Aorta (tissue), 5 donors: Measurements from ENCODE around the gene HS6ST3. TPM values are rescaled to one million over a fixed set of nuclear protein-coding genes. Genes with fewer than 3 reads are reported as not detected.

ENCODE experiments used
- ATAC-seq: fragments of 200-7000 bp; cut with Tn5 transposase; one replicate; pipeline ENCODE4 v1.9.1; 2022; ENCODE audit warnings: moderate library complexity; ENCODE audit not compliant: low FRiP score
- DNase-seq, 2 donors: peaks; one replicate each; pipeline ENCODE4 v3.0.0-alpha.2; 2020
- H3K27ac ChIP-seq, 2 donors: one replicate each; pipeline ENCODE4 v1.5.1; 2013; ENCODE audit warnings: low read length in 2 of 2, mild to moderate bottlenecking in 2 of 2, moderate library complexity in 2 of 2, control low read depth in 1 of 2, inconsistent platforms in 1 of 2, low read depth in 1 of 2
- H3K27me3 ChIP-seq, 2 donors: one replicate each; pipeline ENCODE4 v1.6.1; 2013; ENCODE audit warnings: control low read depth in 1 of 2, low read length in 1 of 2, mild to moderate bottlenecking in 1 of 2, moderate library complexity in 1 of 2; ENCODE audit not compliant: insufficient read depth in 2 of 2, control insufficient read depth in 1 of 2
- H3K36me3 ChIP-seq, 2 donors: one replicate each; pipeline ENCODE4 v1.6.1; 2013; ENCODE audit warnings: control low read depth in 1 of 2, low read length in 1 of 2, mild to moderate bottlenecking in 1 of 2; ENCODE audit not compliant: insufficient read depth in 2 of 2, control insufficient read depth in 1 of 2
- H3K4me1 ChIP-seq, 2 donors: one replicate each; pipeline ENCODE4 v1.6.1; 2013; ENCODE audit warnings: low read length in 2 of 2, control low read depth in 1 of 2, mild to moderate bottlenecking in 1 of 2, moderate library complexity in 1 of 2; ENCODE audit not compliant: insufficient read depth in 2 of 2, control insufficient read depth in 1 of 2
- H3K4me3 ChIP-seq, 2 donors: one replicate each; pipeline ENCODE4 v1.5.1; 2013; ENCODE audit warnings: low read length in 2 of 2, control low read depth in 1 of 2, mild to moderate bottlenecking in 1 of 2
- H3K9me3 ChIP-seq: one replicate; pipeline ENCODE4 v1.6.1; 2013; ENCODE audit warnings: mild to moderate bottlenecking, low read length; ENCODE audit not compliant: control insufficient read depth
- WGBS, 2 donors: extraction: QIAGEN DNeasy Blood & Tissue Kit; methylation state at CpG; one replicate each; pipeline ENCODE4 v1.1.7; 2013; 5-methylcytosine and 5-hydroxymethylcytosine counted together
- intact Hi-C, 2 donors: fragments of 100-400 bp; cut with DNase I; formaldehyde crosslinking; loops; one replicate each; pipeline versions ENCODE4 v1.14.2 to v1.15.0; 2022
- polyA plus RNA-seq, 2 donors: library from polyadenylated mRNA; stranded (reverse); fragments of 200-250 nt; gene quantifications; one replicate each; pipeline ENCODE4 v1.2.3, GENCODE V29; 2013
- total RNA-seq, 2 donors: library from RNA; stranded (reverse); fragmentation: NEBNext Ultra II Directional; extraction: Animal tissue kit (Norgen Biotek cat#: 25700); gene quantifications; one replicate each; pipeline ENCODE4 v1.2.1, GENCODE V29; 2021
- donor health status: healthy with polysubstance abuse.
- donor health status: Bipolar disorder and iron deficiency.
- donor health status: DM: no; HTN: no; CAD: no.
- donor health status: DM: no; HTN: no; CAD: no.
- donor health status: DM: yes; HTN: yes; CAD: no.

The HS6ST3 gene
- total and polyA plus RNA-seq, 4 donors: under 0.01 to 4.9 (median 0.34) TPM

GRCh38 chr13:96743296-96744089 lies 653.6 kb downstream of the HS6ST3 start:
- 40 to 52% methylated on average over 3 of the region's 3 CpGs for WGBS, 2 donors
- Histone ChIP-seq H3K36me3 (no peaks in the 10 kb centered on the region), H3K4me3 (no peak overlapping the region), H3K9me3 (peaks cover 1% of the 10 kb centered on the region), H3K27ac (no peak overlapping the region), H3K27me3 (no peaks in the 10 kb centered on the region), H3K4me1 (no peaks in the 10 kb centered on the region)
- no peak for ATAC-seq
- intact Hi-C loops: loop anchor here in 1 of 2 donors (10.0 kb wide), 1 partner anchor 51 kb away; no protein-coding TSS in a partner anchor
- DNase-seq: no peak

- WGBS, 2 donors: 68% methylated on average over 5 of the region's 5 CpGs
- H3K27me3 ChIP-seq: no peaks in the 10 kb centered on the region
- H3K4me1 ChIP-seq: no peaks in the 10 kb centered on the region
- no peak overlapping the region for H3K27ac ChIP-seq
- no peak overlapping the region for H3K4me3 ChIP-seq
- no peak for ATAC-seq
- intact Hi-C loops: loop anchor here in 1 of 2 donors (10.0 kb wide), 1 partner anchor 50 kb away; no protein-coding TSS in a partner anchor
- H3K36me3 ChIP-seq: no peaks in the 10 kb centered on the region
- peaks cover 1% of the 10 kb centered on the region for H3K9me3 ChIP-seq
- no peak for DNase-seq
Measured at GRCh38 chr13:96744367-96745331, 654.7 kb downstream of the HS6ST3 start.

- no peak overlapping the region for H3K27ac ChIP-seq
- H3K4me1 ChIP-seq: no peaks in the 10 kb centered on the region
- H3K9me3 ChIP-seq: no peaks in the 10 kb centered on the region
- 75 to 86% methylated on average over 1 of the region's 1 CpG for WGBS, 2 donors
- intact Hi-C loops: loop anchor here in 1 of 2 donors (10.0 kb wide), 1 partner anchor 48 kb away; no protein-coding TSS in a partner anchor
- H3K4me3 ChIP-seq: no peak overlapping the region
- DNase-seq: no peak
- H3K27me3 ChIP-seq: no peaks in the 10 kb centered on the region
- no peak for ATAC-seq
- no peaks in the 10 kb centered on the region for H3K36me3 ChIP-seq
Measured at GRCh38 chr13:96746886-96747285, 657.0 kb downstream of the HS6ST3 start.

GRCh38 chr13:96749825-96750224 lies 659.9 kb downstream of the HS6ST3 start:
- Histone ChIP-seq H3K4me1 (no peaks in the 10 kb centered on the region), H3K4me3 (no peak overlapping the region), H3K27me3 (no peaks in the 10 kb centered on the region), H3K9me3 (no peaks in the 10 kb centered on the region), H3K27ac (no peak overlapping the region), H3K36me3 (no peaks in the 10 kb centered on the region)
- DNase-seq: no peak
- ATAC-seq: no peak
- intact Hi-C loops: loop anchor here in 1 of 2 donors (10.0 kb wide), 1 partner anchor 45 kb away; no protein-coding TSS in a partner anchor

GRCh38 chr13:96751089-96751488 lies 661.2 kb downstream of the HS6ST3 start:
- DNase-seq (no peak), ATAC-seq (no peak)
- 80 to 92% methylated on average over 1 of the region's 1 CpG for WGBS, 2 donors
- Histone ChIP-seq H3K9me3 (no peaks in the 10 kb centered on the region), H3K27ac (no peak overlapping the region), H3K4me3 (no peak overlapping the region), H3K27me3 (no peaks in the 10 kb centered on the region), H3K36me3 (no peaks in the 10 kb centered on the region), H3K4me1 (no peaks in the 10 kb centered on the region)
- intact Hi-C loops: no loop called here

- no peaks in the 10 kb centered on the region for H3K9me3 ChIP-seq
- DNase-seq (no peak), ATAC-seq (no peak)
- no peaks in the 10 kb centered on the region for H3K4me1 ChIP-seq
- H3K27ac ChIP-seq: no peak overlapping the region
- intact Hi-C loops: no loop called here
- H3K4me3 ChIP-seq: no peak overlapping the region
- H3K27me3 ChIP-seq: no peaks in the 10 kb centered on the region
- H3K36me3 ChIP-seq: no peaks in the 10 kb centered on the region
Measured at GRCh38 chr13:96762876-96763275, 673.0 kb downstream of the HS6ST3 start.

- no peaks in the 10 kb centered on the region for H3K36me3 ChIP-seq
- DNase-seq: no peak
- ATAC-seq: no peak
- no peaks in the 10 kb centered on the region for H3K9me3 ChIP-seq
- no peaks in the 10 kb centered on the region for H3K27me3 ChIP-seq
- no peaks in the 10 kb centered on the region for H3K4me1 ChIP-seq
- intact Hi-C loops: no loop called here
- H3K4me3 ChIP-seq: no peak overlapping the region
- WGBS, 2 donors: 61% methylated on average over 3 of the region's 3 CpGs
- H3K27ac ChIP-seq: no peak overlapping the region
Measured at GRCh38 chr13:96766306-96766705, 676.4 kb downstream of the HS6ST3 start.

GRCh38 chr13:96768524-96768923 lies 678.6 kb downstream of the HS6ST3 start:
- intact Hi-C loops: no loop called here
- Histone ChIP-seq H3K4me3 (no peak overlapping the region), H3K4me1 (peaks cover 0 to 2% of the 10 kb centered on the region in 2 donors), H3K27me3 (no peaks in the 10 kb centered on the region), H3K36me3 (no peaks in the 10 kb centered on the region), H3K9me3 (no peaks in the 10 kb centered on the region), H3K27ac (no peak overlapping the region)
- no peak for DNase-seq
- 74 to 77% methylated on average over 6 of the region's 6 CpGs for WGBS, 2 donors
- no peak for ATAC-seq
